Activated B cell treated with CpG ODN at 0.5 μM for 24 hours (primary cell): ENCODE results near the gene PTER. TPM values are rescaled to one million over a fixed set of nuclear protein-coding genes. Genes with fewer than 3 reads are reported as not detected.

ENCODE experiments used
- ATAC-seq: fragments of 200-7000 bp; cut with Tn5 transposase; one replicate; pipeline ENCODE4 v1.10.0; 2021; ENCODE audit warnings: low read depth, mild to moderate bottlenecking, moderate library complexity
- CTCF ChIA-PET: fragments of 350-600 bp; sonication (Branson Sonifier 250); formaldehyde crosslinking; loops from one replicate; lab custom pipeline; 2021; ENCODE audit warnings: antibody characterized with exemption; lab: Charles Lee
- POLR2A ChIA-PET: fragments of 350-600 bp; sonication (Branson Sonifier 250); formaldehyde crosslinking; loops from one replicate; lab custom pipeline; 2021; ENCODE audit warnings: antibody characterized with exemption; lab: Charles Lee
- DNase-seq: peaks from one replicate; pipeline ENCODE4 v3.0.0; 2022
- H3K27ac Mint-ChIP-seq: one replicate; pipeline ENCODE4 v1.8.0; 2020; ENCODE audit warnings: mixed read lengths
- H3K27me3 Mint-ChIP-seq: one replicate; pipeline ENCODE4 v1.8.0; 2021; ENCODE audit warnings: mixed read lengths
- H3K36me3 Mint-ChIP-seq: one replicate; pipeline ENCODE4 v1.8.0; 2021; ENCODE audit warnings: low read depth, mixed read lengths
- H3K4me1 Mint-ChIP-seq: one replicate; pipeline ENCODE4 v1.8.0; 2021; ENCODE audit warnings: mixed read lengths
- H3K4me3 Mint-ChIP-seq: one replicate; pipeline ENCODE4 v1.8.0; 2020; ENCODE audit warnings: mild to moderate bottlenecking, mixed read lengths
- H3K9me3 Mint-ChIP-seq: one replicate; pipeline ENCODE4 v1.8.0; 2020; ENCODE audit warnings: mixed read lengths
- intact Hi-C: fragments of 100-400 bp; cut with micrococcal nuclease; formaldehyde crosslinking; loops from one replicate; pipeline ENCODE4 v1.15.1; 2024
- total RNA-seq: library from RNA; stranded (reverse); gene quantifications from 2 replicates; pipeline ENCODE4 v1.2.3, GENCODE V29; 2022
- TF ChIP-seq, protein P1 (sequence below): fragments of 200-600 bp; IDR thresholded peaks from one replicate; pipeline ENCODE4 v1.8.0; 2022; ENCODE audit warnings: antibody characterized with exemption, mild to moderate bottlenecking

The PTER gene
- total RNA-seq, 1 donor from 2014 or later: 14.9 TPM

DNA sequence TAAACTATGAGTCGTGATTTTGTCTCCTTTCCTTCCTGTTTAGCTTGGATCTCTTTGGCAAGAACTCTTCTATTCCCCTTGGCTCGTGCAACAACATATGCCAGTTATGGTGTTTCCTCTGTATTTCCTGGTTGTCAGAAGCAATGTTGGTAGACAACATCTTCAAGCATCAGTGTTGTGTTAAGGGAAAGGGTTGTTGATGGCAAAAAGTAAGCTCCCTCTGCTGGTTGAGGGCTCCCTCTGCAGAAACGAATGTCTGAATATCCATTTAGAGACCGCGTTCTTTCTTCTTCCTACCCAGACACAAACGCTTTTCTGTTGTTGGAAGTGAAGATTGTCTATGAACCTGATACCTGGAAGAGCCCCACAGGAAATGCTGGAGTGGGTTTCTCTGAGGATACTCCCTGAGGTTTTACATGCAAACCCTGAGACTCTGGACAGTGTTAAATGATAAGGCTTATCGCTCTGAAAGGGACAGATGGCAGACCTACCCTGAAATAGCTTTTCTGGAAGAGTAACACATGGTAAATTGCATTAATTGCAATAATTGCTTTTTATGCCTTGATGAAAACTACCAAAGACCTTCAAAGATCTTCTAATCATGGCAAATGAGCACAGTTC lies 108.4 kb downstream of the PTER start:
- Mint-ChIP-seq H3K27me3 (peaks cover 6% of the 10 kb centered on the region), H3K36me3 (no peaks in the 10 kb centered on the region), H3K9me3 (no peaks in the 10 kb centered on the region), H3K27ac (no peak overlapping the region), H3K4me1 (no peaks in the 10 kb centered on the region), H3K4me3 (no peak overlapping the region)
- TF ChIP-seq, protein P1, sequence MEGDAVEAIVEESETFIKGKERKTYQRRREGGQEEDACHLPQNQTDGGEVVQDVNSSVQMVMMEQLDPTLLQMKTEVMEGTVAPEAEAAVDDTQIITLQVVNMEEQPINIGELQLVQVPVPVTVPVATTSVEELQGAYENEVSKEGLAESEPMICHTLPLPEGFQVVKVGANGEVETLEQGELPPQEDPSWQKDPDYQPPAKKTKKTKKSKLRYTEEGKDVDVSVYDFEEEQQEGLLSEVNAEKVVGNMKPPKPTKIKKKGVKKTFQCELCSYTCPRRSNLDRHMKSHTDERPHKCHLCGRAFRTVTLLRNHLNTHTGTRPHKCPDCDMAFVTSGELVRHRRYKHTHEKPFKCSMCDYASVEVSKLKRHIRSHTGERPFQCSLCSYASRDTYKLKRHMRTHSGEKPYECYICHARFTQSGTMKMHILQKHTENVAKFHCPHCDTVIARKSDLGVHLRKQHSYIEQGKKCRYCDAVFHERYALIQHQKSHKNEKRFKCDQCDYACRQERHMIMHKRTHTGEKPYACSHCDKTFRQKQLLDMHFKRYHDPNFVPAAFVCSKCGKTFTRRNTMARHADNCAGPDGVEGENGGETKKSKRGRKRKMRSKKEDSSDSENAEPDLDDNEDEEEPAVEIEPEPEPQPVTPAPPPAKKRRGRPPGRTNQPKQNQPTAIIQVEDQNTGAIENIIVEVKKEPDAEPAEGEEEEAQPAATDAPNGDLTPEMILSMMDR: no peak
- no peak for DNase-seq
- intact Hi-C loops: no loop called here
- no peak for ATAC-seq
- POLR2A ChIA-PET: no interaction called here
- CTCF ChIA-PET: interaction anchor here (1.7 kb wide), 1 partner anchor 643 kb away, joined by 5 read pairs; no protein-coding TSS in a partner anchor

DNA sequence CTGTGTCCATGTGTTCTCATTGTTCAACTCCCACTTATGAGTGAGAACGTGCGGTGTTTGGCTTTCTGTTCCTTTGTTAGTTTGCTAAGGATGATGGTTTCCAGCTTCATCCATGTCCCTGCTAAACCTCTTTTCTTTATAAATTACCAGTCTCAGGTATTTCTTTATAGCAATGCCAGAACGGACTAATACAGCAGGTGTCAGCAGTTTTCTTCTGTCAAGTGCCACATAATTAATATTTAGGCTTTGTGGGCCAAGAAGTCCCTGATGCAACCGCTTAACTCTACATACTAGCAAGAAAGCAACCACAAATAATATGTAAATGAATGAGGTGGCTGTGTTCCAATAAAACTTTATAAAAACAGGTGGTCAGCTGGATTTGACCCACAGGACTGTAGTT lies 111.2 kb downstream of the PTER start:
- intact Hi-C loops: no loop called here
- TF ChIP-seq, protein P1: no peak
- no peaks in the 10 kb centered on the region for H3K9me3 Mint-ChIP-seq
- no peak overlapping the region for H3K27ac Mint-ChIP-seq
- ATAC-seq (no peak), DNase-seq (no peak)
- H3K36me3 Mint-ChIP-seq: no peaks in the 10 kb centered on the region
- H3K4me1 Mint-ChIP-seq: no peaks in the 10 kb centered on the region
- CTCF ChIA-PET: no interaction called here
- H3K4me3 Mint-ChIP-seq: no peak overlapping the region
- peaks cover 4% of the 10 kb centered on the region for H3K27me3 Mint-ChIP-seq
- POLR2A ChIA-PET: no interaction called here

DNA sequence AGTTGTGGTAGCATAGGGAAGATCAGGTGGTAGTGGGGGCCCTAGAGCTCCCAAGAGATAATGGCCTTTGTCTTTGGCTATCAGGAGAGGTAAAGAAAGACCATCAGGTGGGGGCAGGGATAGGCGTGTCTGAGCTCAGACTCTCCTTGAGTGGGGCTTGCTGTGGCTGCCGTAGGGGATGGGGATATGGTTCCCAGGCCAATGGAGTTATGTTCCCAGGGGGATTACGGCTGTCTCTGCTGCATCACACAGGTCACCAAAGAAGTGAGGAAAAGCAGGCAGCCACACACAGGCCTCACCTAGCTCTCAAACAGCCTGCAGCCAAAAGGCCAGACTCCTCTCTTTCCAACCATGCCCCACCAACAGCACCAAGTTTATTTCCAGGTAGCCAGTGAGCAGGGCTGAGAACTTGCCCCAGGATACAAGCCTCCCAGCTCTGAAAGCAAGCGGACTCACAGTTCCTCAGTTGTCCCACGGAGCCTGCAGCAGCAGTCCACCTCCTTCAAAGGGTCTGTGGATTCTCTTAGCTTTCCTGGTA lies 122.5 kb downstream of the PTER start:
- ATAC-seq (no peak), DNase-seq (no peak)
- Mint-ChIP-seq H3K27me3 (peaks cover 19% of the 10 kb centered on the region), H3K36me3 (no peaks in the 10 kb centered on the region), H3K4me1 (no peaks in the 10 kb centered on the region), H3K27ac (no peak overlapping the region), H3K4me3 (no peak overlapping the region), H3K9me3 (no peaks in the 10 kb centered on the region)
- CTCF ChIA-PET: no interaction called here
- TF ChIP-seq, protein P1: no peak
- POLR2A ChIA-PET: no interaction called here
- intact Hi-C loops: no loop called here

DNA sequence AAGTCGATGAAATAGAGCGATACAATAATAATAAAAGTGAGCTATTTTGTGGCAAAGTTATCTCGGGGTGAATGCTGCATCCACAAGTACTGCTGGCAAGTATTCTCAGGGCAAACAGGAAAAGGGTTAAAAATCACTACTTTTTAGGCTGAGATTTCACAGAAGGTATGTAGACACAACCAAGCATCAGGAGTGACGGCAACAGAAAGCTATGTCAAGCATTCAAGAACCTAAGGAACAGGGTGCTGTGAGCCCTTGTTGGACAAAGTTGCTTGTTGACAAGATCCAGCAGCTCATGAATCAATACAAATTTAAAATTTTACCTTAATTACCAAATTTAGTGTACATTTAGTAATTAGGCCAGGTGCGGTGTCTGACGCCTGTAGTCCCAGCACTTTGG lies 126.1 kb downstream of the PTER start:
- TF ChIP-seq, protein P1: no peak
- ATAC-seq (no peak), DNase-seq (no peak)
- no peak overlapping the region for H3K4me3 Mint-ChIP-seq
- peaks cover 21% of the 10 kb centered on the region for H3K27me3 Mint-ChIP-seq
- CTCF ChIA-PET: no interaction called here
- intact Hi-C loops: no loop called here
- H3K36me3 Mint-ChIP-seq: no peaks in the 10 kb centered on the region
- peaks cover 2% of the 10 kb centered on the region for H3K4me1 Mint-ChIP-seq
- POLR2A ChIA-PET: no interaction called here
- no peak overlapping the region for H3K27ac Mint-ChIP-seq
- no peaks in the 10 kb centered on the region for H3K9me3 Mint-ChIP-seq

Other genes with a start within 250 kb of the PTER start
- not detected in 2 replicates for gene C1QL3, start 84.9 kb downstream of the PTER start, total RNA-seq